ENCODE results near the gene TSEN15. TPM values are rescaled to one million over a fixed set of nuclear protein-coding genes. Genes with fewer than 3 reads are reported as not detected.

TSEN15 gene
- polyA plus RNA-seq, 2 of the 4 experiments (the other 2 are of a cell fraction): 36.7 to 79.9 TPM

DNA sequence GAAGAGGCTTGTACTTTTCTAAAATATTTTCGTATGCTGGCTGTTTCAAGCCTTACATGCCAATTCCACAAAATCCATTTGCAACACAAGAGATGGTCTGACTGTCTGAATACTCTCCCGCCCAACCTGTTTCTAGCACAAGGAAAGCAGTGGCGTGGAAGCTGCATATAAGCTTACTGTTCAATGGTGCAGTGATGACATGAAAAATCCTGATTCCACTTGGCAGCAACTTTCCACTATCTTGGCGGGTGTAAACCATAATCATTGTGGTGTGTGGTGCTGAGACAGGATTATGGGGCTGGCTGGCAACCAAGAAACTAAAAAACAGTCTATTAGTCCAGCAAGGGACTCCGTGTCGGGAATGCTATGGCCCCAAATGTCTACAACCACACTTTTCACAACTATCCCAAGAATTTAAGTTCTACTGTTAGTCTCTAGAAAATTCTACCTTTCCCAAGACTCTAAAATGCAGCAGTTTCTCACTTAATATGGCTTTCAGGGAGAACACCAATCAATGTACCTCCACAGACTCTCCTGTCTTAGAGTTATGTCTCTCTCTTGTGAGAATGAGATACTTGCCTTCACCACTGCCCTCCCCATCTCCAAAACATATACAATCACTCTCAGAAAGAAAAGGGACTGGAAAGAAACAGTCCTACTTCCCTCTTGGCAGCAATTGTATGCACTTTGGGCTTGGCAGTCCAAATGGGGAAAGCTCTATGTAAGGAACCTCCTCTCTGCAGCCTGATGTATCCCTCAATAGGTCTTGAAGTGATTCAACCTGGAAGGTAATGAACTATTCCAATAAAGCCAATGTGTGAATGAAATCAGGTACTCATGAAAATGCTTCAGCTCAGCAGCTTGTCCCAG is 23.5 kb upstream of the TSEN15 start:
- POLR2A ChIA-PET: no interaction called here
- CTCF ChIA-PET: no interaction called here
- Histone ChIP-seq H3K4me2 (no peak overlapping the region), H3K9me3 (no peaks in the 10 kb centered on the region), H3K4me3 (no peak overlapping the region), H3K27ac (no peak overlapping the region), H3K4me1 (no peaks in the 10 kb centered on the region)
- FAIRE-seq (no peak), ATAC-seq (no peak), DNase-seq (ENCODE audit: low read depth in 1 of 2, low spot score in 1 of 2) (no peak)
- 40% methylated on average over 6 of the region's 6 CpGs for WGBS (ENCODE audit: missing lambda C conversion rate)
- TF ChIP-seq RFX5 (IDR thresholded peaks at IDR 0.05) (no peak), CBX8 (IDR thresholded peaks at IDR 0.05) (no peak), BHLHE40 (IDR thresholded peaks at IDR 0.05; ENCODE audit: low read depth, low read length) (no peak), EHF (CRISPR knock-in tag; IDR thresholded peaks at IDR 0.05) (no peak), JUNB (IDR thresholded peaks at IDR 0.05) (no peak), HDAC2 (IDR thresholded peaks at IDR 0.05) (no peak)
- TF ChIP-seq, protein P1, sequence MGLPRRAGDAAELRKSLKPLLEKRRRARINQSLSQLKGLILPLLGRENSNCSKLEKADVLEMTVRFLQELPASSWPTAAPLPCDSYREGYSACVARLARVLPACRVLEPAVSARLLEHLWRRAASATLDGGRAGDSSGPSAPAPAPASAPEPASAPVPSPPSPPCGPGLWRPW (IDR thresholded peaks at IDR 0.05): no peak
- TF ChIP-seq, protein P2, sequence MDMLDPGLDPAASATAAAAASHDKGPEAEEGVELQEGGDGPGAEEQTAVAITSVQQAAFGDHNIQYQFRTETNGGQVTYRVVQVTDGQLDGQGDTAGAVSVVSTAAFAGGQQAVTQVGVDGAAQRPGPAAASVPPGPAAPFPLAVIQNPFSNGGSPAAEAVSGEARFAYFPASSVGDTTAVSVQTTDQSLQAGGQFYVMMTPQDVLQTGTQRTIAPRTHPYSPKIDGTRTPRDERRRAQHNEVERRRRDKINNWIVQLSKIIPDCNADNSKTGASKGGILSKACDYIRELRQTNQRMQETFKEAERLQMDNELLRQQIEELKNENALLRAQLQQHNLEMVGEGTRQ (IDR thresholded peaks at IDR 0.05): no peak

DNA sequence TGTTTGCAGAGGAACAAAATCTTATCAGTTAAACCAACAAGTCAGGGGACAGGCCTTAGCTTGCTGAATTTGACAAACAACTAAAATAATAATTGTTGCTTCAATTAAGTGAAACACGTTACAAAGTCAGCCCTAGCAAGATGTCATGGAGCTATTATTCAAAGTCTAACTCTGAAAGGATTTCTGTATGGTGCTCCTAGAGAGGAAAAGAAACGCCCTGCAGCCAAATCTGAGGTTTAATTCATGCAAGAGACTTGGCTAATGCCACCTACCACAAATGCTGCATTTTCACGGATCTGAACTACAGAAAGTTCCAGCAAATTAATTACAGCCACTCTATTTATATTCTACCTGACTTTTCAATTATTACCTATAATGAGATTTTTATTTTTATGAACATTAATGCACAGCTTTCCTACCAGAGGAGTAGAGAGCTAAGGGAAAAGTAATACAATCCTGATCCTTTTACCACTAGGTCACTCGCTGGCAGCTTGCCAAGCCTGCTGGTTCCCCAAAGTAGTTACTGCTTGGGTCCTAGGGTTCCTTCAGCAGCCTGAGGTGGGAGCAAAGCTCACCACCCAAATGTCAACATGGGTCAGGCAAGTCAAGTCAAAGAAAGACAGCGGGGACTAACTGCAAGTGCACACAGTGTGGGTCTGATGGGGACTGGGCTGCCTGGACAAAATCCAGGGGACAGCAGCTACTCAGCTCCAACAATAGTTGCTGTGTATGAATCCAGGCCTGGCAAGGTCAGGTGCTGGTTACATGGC is 22.5 kb upstream of the TSEN15 start:
- DNase-seq (ENCODE audit: low read depth in 1 of 2, low spot score in 1 of 2) (no peak), ATAC-seq (no peak), FAIRE-seq (no peak)

DNA sequence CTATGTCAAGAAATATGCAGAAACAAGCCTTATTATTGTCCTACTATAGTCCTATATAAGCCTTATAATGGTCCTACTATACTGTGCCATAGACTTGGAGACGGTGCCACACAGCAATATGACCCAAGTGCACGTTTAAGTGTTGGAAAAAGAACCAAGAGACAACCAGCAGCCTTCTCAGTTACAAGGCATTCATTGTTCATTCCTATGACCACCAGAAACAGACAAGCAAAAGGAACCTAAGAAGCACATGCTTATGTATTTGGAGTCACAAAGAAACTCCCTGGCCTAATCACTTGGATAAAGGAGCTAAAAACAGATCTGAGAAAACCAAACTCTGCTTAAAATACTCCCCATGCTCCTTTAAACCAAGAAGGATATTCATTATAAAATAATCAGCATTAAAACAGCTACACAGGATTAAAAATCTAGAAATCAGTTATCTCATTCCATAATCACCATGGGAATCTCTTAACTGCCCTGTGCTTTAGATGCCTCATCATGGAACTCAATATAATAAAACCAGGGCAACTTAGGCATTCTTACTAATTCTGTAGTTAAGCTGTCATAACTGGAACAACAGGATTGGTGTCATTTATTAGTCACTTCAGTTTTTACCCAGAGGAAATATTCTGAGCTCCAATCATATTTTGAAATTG is 21.0 kb upstream of the TSEN15 start:
- POLR2A ChIA-PET: no interaction called here

More for the DNA sequence above, 22.5 kb upstream of the TSEN15 start:
- ChIA-PET CTCF (no interaction called here), POLR2A (no interaction called here)
- H3K4me2 ChIP-seq: no peak overlapping the region
- H3K4me1 ChIP-seq: no peaks in the 10 kb centered on the region
- no peak overlapping the region for H3K27ac ChIP-seq
- H3K9me3 ChIP-seq: no peaks in the 10 kb centered on the region
- 23% methylated on average over 5 of the region's 5 CpGs for WGBS (ENCODE audit: missing lambda C conversion rate)
- TF ChIP-seq FOSB (CRISPR knock-in tag; IDR thresholded peaks at IDR 0.05): no peak
- no peak for TF ChIP-seq CBX2 (IDR thresholded peaks at IDR 0.05; ENCODE audit: borderline replicate concordance, low read depth)
- TF ChIP-seq ZSCAN20 (CRISPR knock-in tag; IDR thresholded peaks at IDR 0.05): no peak
- H3K4me3 ChIP-seq: no peak overlapping the region

DNA sequence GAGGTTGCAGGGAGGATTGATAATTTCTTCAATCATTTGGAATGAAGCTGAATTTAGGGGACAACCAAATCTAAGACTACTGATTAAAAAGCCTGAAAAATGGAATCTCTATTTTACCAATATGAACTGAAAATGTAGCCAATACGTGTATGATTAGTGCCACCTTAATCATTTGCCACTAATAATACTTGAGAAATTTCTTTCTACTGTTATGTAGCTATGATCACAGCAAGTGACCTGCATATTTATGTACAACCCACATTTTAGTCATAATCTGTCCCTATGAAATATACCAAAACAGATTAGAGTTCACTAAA is 20.5 kb upstream of the TSEN15 start:
- ATAC-seq: no peak
- 23% methylated on average over 1 of the region's 1 CpG for WGBS (ENCODE audit: missing lambda C conversion rate)
- no peak for FAIRE-seq
- Histone ChIP-seq H3K27ac (no peak overlapping the region), H3K4me1 (0 out of 3 replicates have a peak, but pooled peaks cover 1% of the 10 kb centered on the region), H3K4me2 (no peak overlapping the region), H3K4me3 (no peak overlapping the region), H3K9me3 (no peaks in the 10 kb centered on the region)
- no peak for TF ChIP-seq HOXB13 (CRISPR knock-in tag; IDR thresholded peaks at IDR 0.05; ENCODE audit: low read depth)
- no peak for TF ChIP-seq ELK1 (IDR thresholded peaks at IDR 0.05; ENCODE audit: low read depth, low read length)
- TF ChIP-seq NR3C1 (IDR thresholded peaks at IDR 0.05): no peak
- TF ChIP-seq ZSCAN20 (CRISPR knock-in tag; IDR thresholded peaks at IDR 0.05): no peak
- TF ChIP-seq, protein P3, sequence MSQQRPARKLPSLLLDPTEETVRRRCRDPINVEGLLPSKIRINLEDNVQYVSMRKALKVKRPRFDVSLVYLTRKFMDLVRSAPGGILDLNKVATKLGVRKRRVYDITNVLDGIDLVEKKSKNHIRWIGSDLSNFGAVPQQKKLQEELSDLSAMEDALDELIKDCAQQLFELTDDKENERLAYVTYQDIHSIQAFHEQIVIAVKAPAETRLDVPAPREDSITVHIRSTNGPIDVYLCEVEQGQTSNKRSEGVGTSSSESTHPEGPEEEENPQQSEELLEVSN (IDR thresholded peaks at IDR 0.05; ENCODE audit: borderline replicate concordance, low read depth): no peak
- no peak for TF ChIP-seq BCL3 (IDR thresholded peaks at IDR 0.05)
- TF ChIP-seq, protein P4, sequence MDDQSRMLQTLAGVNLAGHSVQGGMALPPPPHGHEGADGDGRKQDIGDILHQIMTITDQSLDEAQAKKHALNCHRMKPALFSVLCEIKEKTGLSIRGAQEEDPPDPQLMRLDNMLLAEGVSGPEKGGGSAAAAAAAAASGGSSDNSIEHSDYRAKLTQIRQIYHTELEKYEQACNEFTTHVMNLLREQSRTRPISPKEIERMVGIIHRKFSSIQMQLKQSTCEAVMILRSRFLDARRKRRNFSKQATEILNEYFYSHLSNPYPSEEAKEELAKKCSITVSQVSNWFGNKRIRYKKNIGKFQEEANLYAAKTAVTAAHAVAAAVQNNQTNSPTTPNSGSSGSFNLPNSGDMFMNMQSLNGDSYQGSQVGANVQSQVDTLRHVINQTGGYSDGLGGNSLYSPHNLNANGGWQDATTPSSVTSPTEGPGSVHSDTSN (IDR thresholded peaks at IDR 0.05): no peak
- ChIA-PET CTCF (no interaction called here), POLR2A (no interaction called here)
- DNase-seq (ENCODE audit: low read depth in 1 of 2, low spot score in 1 of 2): no peak

More for the DNA sequence above, 21.0 kb upstream of the TSEN15 start:
- H3K4me1 ChIP-seq: no peaks in the 10 kb centered on the region
- FAIRE-seq (no peak), ATAC-seq (no peak), DNase-seq (ENCODE audit: low read depth in 1 of 2, low spot score in 1 of 2) (no peak)
- H3K4me3 ChIP-seq: no peak overlapping the region
- no peak for TF ChIP-seq SREBF2 (IDR thresholded peaks at IDR 0.05)
- TF ChIP-seq EP300 (IDR thresholded peaks at IDR 0.05): no peak
- no peak for TF ChIP-seq CHD2 (IDR thresholded peaks at IDR 0.05; ENCODE audit: low read length, partially characterized antibody)
- H3K9me3 ChIP-seq: no peaks in the 10 kb centered on the region
- no peak overlapping the region for H3K4me2 ChIP-seq
- no peak overlapping the region for H3K27ac ChIP-seq
- CTCF ChIA-PET: no interaction called here
- WGBS (ENCODE audit: missing lambda C conversion rate): 4% methylated on average over 2 of the region's 2 CpGs
